ENCODE results near the gene MYL12A.
"Not testable (repeated sequence)": the region's sequence is repeated elsewhere in the genome, so short reads cannot be mapped to it uniquely, and the experiment has no call there.

Gene MYL12A

DNA sequence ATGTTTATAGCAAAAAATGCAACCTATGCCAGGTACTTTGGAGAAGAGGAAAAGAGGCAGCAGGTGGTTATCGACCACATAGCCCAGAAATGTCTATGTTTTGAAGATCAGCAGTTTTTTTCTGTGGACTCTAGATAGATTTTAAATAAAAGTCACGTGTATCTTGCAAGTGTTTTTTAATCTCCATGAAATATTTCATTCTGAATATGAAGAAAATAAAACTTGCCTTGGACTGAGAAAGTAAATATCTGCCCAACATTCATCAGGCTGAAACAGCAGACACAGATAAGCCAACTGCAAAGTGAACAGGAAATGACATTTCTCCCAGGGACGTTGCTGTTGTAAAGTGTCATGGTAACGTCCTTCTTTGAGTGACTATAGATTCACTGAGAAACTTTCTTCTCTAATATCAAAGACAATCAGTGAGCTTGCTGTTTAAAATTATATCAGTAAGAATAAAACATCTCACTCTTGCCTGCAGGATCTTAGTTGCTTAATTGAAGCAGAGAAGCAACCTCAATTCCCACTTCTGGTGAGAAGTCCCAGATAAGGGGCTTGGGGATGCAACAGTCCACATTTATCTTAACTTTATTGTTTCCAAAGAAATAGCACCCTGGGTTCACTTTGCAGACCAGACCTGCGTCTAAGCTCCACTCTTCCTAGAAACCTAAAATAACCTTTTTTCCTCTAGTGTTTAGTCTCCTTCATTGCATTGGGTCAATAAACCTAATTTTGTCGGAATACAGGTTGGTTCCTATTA is 34.1 kb upstream of the MYL12A start:
- FAIRE-seq (peak; percentile 60), DNase-seq (ENCODE audit: insufficient read length, low spot score) (peak; percentile 22)
- no peak for TF ChIP-seq POLR2AphosphoS5 (IDR thresholded peaks at IDR 0.05; ENCODE audit: low read depth, low read length)
- no peak for TF ChIP-seq POU2F2 (IDR thresholded peaks at IDR 0.05; ENCODE audit: low read depth, low read length)
- TF ChIP-seq SPI1 (IDR thresholded peaks at IDR 0.05; ENCODE audit: low read depth, low read length) = no peak
- no peak for TF ChIP-seq TAF1 (IDR thresholded peaks at IDR 0.05; ENCODE audit: low read depth, low read length)
- TF ChIP-seq POLR2A (IDR thresholded peaks at IDR 0.05; ENCODE audit: low read depth, low read length) = no peak
- TF ChIP-seq PAX5 (IDR thresholded peaks at IDR 0.05; ENCODE audit: insufficient read depth, low read length, severe bottlenecking) = no peak

DNA sequence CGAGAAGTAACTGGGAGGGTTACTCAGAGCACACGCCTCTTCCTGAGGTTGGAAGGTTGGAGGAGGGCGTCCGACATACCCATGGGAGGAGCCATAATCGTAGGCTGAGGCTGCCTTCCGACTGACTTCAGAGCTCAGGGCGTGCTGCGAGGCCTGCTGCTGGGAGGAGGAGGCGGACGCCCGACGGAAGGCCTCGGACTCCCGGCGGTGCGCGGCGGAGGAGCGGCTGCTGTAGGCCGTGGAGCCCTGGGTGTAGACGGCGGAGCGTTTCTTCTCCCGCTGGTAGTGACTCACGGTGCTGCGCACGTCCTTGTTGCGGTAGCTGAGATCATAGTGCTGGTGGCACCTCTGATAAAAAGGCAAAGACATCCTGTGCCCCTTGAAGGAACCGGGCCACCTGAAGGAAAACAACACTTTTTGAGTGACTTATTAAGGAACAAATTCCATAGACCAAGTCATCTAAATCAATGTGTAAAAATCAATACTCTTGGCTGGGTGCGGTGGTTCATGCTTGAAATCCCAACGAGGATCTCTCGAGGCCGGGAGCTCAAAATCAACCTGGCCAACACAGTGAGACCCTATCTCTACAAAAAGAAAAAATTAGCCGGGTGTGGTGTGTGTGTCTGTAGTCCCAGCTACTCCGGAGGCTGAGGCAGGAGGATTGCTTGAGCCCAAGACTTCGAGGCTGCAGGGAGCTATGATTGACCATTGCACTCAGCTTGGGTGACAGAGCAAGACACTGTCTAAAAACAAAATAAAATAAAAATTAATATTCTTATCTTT is 32.6 kb upstream of the MYL12A start:
- TF ChIP-seq POU2F2 (IDR thresholded peaks at IDR 0.05; ENCODE audit: low read depth, low read length) (no peak), SPI1 (IDR thresholded peaks at IDR 0.05; ENCODE audit: low read depth, low read length) (no peak), PAX5 (IDR thresholded peaks at IDR 0.05; ENCODE audit: insufficient read depth, low read length, severe bottlenecking) (no peak), POLR2A (IDR thresholded peaks at IDR 0.05; ENCODE audit: low read depth, low read length) (no peak), POLR2AphosphoS5 (IDR thresholded peaks at IDR 0.05; ENCODE audit: low read depth, low read length) (no peak), TAF1 (IDR thresholded peaks at IDR 0.05; ENCODE audit: low read depth, low read length) (no peak)
- DNase-seq (ENCODE audit: insufficient read length, low spot score) (no peak), FAIRE-seq (no peak)

DNA sequence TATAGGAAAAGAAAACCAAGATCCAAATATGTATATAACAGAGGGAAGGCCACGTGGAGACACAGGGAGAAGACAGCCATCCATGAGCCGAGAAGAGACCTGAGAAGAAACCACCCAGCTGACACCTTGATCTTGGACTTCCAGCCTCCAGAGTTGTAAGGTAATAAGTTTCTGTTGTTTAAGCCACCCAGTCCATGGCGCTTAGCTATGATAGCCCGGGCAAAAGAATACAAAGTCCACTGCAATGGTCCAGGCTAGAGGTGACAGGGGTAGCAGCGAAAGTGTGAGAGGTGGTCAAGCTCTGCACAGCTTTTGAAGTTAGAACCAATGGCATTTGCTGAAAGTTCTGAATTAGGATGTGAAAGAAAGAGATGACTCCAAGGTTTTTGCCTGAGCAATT is 30.6 kb upstream of the MYL12A start:
- TF ChIP-seq POU2F2 (IDR thresholded peaks at IDR 0.05; ENCODE audit: low read depth, low read length) (no peak), POLR2A (IDR thresholded peaks at IDR 0.05; ENCODE audit: low read depth, low read length) (no peak), TAF1 (IDR thresholded peaks at IDR 0.05; ENCODE audit: low read depth, low read length) (no peak)
- FAIRE-seq (no peak), DNase-seq (ENCODE audit: insufficient read length, low spot score) (no peak)

DNA sequence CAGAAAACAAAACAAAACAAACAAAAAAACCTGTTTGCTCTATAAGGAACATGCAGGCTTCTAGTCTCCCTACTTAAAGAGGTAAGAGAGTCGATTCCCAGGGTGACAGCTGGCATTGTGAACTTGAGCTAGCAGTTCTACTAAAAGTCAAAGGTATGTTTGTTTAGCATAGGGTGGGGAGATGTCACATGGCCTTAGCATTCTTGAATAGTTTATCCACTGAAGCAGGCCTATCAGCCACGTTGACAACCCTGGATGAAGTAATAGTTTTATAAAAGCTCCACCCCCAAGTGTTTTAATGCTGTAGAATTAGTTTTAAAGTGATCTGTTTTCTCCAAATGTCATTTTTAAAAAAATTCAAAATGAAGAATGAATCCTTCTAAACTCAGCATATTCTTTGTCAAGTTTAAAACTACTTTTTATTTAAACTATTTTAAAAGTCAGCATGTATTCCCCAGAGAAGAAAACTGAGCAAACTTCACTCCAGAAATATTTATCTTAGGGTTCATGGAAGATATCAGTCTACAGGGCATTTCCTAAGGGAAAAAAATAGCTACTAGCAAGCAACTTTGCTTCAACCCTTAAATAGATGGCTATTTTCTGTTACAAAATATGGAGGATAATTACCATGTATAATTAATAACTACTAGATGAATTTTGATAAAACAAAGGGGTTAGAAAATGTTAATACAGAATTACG is 29.5 kb upstream of the MYL12A start:
- DNase-seq (ENCODE audit: insufficient read length, low spot score) = no peak
- no peak for FAIRE-seq

DNA sequence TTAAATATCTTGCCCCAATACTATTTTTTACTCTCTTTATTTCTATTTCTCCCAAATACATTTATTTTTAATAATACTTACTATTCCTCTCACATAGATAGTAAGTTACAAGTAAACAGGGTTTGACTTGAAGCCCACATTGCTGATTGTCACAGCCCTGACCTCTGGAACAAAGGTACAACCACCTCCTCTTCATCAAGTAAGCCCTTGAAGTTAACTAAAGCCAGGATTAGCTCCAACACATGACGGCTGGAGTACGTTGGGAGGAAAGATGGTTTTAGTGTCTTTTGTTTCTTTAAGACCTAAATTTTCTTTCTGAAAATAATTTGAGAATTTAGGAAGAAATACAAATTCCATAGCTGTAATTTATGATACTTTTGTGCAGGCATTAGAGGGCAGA is 28.8 kb upstream of the MYL12A start:
- DNase-seq (ENCODE audit: insufficient read length, low spot score) = no peak
- FAIRE-seq = no peak
- TF ChIP-seq TAF1 (IDR thresholded peaks at IDR 0.05; ENCODE audit: low read depth, low read length) = no peak

More for the DNA sequence above, 29.5 kb upstream of the MYL12A start:
- TF ChIP-seq POLR2A (IDR thresholded peaks at IDR 0.05; ENCODE audit: low read depth, low read length) = no peak
- TF ChIP-seq SPI1 (IDR thresholded peaks at IDR 0.05; ENCODE audit: low read depth, low read length) = no peak
- TF ChIP-seq PAX5 (IDR thresholded peaks at IDR 0.05; ENCODE audit: insufficient read depth, low read length, severe bottlenecking) = no peak
- TF ChIP-seq TAF1 (IDR thresholded peaks at IDR 0.05; ENCODE audit: low read depth, low read length) = no peak
- no peak for TF ChIP-seq POLR2AphosphoS5 (IDR thresholded peaks at IDR 0.05; ENCODE audit: low read depth, low read length)
- TF ChIP-seq POU2F2 (IDR thresholded peaks at IDR 0.05; ENCODE audit: low read depth, low read length) = no peak

DNA sequence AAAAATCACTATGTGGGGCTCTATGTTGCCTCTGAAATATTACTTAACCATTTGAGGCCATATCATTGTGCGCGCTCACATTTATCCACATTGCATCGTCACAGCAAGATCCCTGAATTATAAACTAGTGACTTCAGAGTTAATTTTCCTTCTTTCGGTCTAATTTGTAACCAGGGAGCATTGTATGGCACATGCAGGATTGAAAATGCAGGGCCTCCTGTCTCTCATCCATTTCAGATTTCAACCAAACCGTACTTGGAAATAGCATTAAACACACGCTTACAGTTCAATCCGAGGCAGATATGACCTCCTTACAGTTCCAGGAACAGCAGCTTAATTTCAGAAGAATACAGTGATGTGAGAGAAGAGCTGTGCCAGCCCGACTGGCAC is 28.4 kb upstream of the MYL12A start:
- no peak for FAIRE-seq
- no peak for DNase-seq (ENCODE audit: insufficient read length, low spot score)
- TF ChIP-seq SPI1 (IDR thresholded peaks at IDR 0.05; ENCODE audit: low read depth, low read length) = no peak
- TF ChIP-seq TAF1 (IDR thresholded peaks at IDR 0.05; ENCODE audit: low read depth, low read length) = no peak
- TF ChIP-seq POU2F2 (IDR thresholded peaks at IDR 0.05; ENCODE audit: low read depth, low read length) = no peak
- no peak for TF ChIP-seq POLR2AphosphoS5 (IDR thresholded peaks at IDR 0.05; ENCODE audit: low read depth, low read length)
- no peak for TF ChIP-seq POLR2A (IDR thresholded peaks at IDR 0.05; ENCODE audit: low read depth, low read length)
- TF ChIP-seq PAX5 (IDR thresholded peaks at IDR 0.05; ENCODE audit: insufficient read depth, low read length, severe bottlenecking) = no peak

DNA sequence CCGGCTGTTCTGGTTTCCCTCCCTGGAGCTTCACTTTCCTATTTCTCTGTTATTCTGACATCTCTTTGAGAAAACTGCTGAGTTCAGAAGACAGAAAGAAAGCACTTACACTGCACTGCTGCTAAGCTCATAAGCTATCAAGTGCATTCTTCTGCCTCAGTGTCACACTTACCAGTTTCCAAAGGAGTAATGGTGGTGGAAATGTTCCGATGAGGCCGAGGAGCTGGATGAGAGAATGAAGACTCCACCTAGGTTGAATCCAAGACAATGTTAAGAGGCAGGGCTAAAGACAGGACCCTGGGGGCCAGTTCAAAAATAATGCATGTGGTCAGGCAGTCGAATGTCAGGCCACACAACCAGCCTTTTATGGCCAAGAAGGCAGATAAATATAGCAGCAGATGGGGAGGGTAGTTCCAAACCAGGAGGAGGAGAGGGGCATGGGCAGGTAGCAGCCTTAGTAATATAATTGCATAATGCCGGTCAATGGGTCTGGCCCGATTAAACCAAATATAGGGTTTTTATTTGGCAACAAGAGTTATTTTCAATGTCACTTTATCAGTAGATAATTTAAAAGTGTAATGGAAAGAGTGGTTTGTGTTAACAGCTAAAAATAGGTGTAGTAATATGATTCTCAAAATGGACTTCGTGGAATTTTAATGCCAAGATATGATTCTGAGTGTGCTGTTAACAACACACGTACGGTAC is 27.8 kb upstream of the MYL12A start, which contains the start of gene MYOM1:
TSS of gene MYOM1 (minus strand) at position 338 of the 705 bp plus-strand sequence. CDS start 4,745 bp downstream, outside the sequence.
- FAIRE-seq = no peak
- TF ChIP-seq POLR2AphosphoS5 (IDR thresholded peaks at IDR 0.05; ENCODE audit: low read depth, low read length) (no peak), TAF1 (IDR thresholded peaks at IDR 0.05; ENCODE audit: low read depth, low read length) (no peak), PAX5 (IDR thresholded peaks at IDR 0.05; ENCODE audit: insufficient read depth, low read length, severe bottlenecking) (no peak), SPI1 (IDR thresholded peaks at IDR 0.05; ENCODE audit: low read depth, low read length) (no peak), POLR2A (IDR thresholded peaks at IDR 0.05; ENCODE audit: low read depth, low read length) (no peak), POU2F2 (IDR thresholded peaks at IDR 0.05; ENCODE audit: low read depth, low read length) (no peak)
- DNase-seq (ENCODE audit: insufficient read length, low spot score) = no peak

DNA sequence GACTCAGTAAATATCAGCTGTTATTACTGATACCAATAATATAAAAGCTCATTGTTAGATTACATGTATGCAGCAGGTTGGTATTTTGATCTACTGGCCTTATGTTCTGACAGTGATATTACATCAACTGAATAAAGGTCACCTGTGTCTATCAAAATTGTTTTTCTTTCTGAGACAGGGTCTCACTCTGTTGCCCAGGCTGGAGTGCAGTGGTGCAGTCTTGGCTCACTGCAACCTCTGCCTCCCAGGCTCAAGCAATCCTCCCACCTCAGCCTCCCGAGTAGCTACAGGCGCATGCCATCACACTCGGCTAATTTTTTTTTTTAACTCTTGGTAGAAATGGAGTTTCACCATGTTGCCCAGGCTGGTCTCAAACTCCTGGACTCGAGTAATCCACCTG is 26.7 kb upstream of the MYL12A start:
- not testable (repeated sequence) for FAIRE-seq; DNase-seq (ENCODE audit: insufficient read length, low spot score)

DNA sequence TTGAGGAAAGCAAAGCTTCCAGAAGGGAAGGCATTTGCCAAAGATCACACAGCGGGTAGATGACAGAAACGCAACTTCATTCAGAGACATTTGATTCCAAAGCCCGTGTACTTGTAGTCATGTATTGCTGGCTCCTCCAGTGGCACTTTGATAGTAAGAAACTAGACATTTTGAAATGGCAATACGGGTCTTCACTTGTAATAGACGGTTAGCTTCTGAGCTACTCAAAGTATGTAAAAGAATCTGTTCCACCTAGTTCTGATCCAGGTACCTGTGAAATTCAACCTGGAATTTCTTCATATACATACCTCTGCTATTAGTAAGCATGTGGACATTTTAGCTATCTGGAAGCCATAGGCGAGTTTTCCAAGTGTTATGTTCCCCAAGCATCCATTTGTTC is 26.1 kb upstream of the MYL12A start:
- TF ChIP-seq PAX5 (IDR thresholded peaks at IDR 0.05; ENCODE audit: insufficient read depth, low read length, severe bottlenecking) (no peak), SPI1 (IDR thresholded peaks at IDR 0.05; ENCODE audit: low read depth, low read length) (no peak), POU2F2 (IDR thresholded peaks at IDR 0.05; ENCODE audit: low read depth, low read length) (no peak), POLR2A (IDR thresholded peaks at IDR 0.05; ENCODE audit: low read depth, low read length) (no peak), TAF1 (IDR thresholded peaks at IDR 0.05; ENCODE audit: low read depth, low read length) (no peak), POLR2AphosphoS5 (IDR thresholded peaks at IDR 0.05; ENCODE audit: low read depth, low read length) (no peak)
- no peak for FAIRE-seq
- DNase-seq (ENCODE audit: insufficient read length, low spot score) = no peak
